Endothelial cell of umbilical vein (primary cell): ENCODE data around the gene PLSCR1. TPM values are rescaled to one million over a fixed set of nuclear protein-coding genes. Genes with fewer than 3 reads are reported as not detected.

Experiments used
- BruUV-seq: library from RNA; stranded (reverse); fragments of 400-500 nt; replicated peaks from 2 replicates; lab custom pipeline; 2021; lab: Mats Ljungman, UMichigan
- CTCF ChIA-PET: fragments of 300-600, 350-600 bp; sonication (Branson Sonifier 250); formaldehyde crosslinking; loops from one replicate; lab custom pipeline; 2021; ENCODE audit warnings: antibody characterized with exemption, inconsistent platforms; lab: Charles Lee
- POLR2A ChIA-PET: fragments of 300-600, 350-600 bp; sonication (Branson Sonifier 250); formaldehyde crosslinking; loops from one replicate; lab custom pipeline; 2021; ENCODE audit warnings: antibody characterized with exemption, inconsistent platforms; lab: Charles Lee
- DNase-seq: peaks from one replicate; pipeline ENCODE4 v3.0.0-alpha.2; 2011; ENCODE audit warnings: low read depth, low spot score
- FAIRE-seq: peaks from 2 replicates; lab custom pipeline; 2011; peaks lifted over from hg19 to GRCh38; lab: Jason Lieb, UNC
- H2AFZ ChIP-seq: 2 replicates; pipeline ENCODE4 v1.6.0; 2012; ENCODE audit warnings: low read depth, low read length, control low read depth, inconsistent platforms
- H3K27ac ChIP-seq: 2 replicates; pipeline ENCODE4 v1.5.1; 2011; ENCODE audit warnings: low read depth, mild to moderate bottlenecking, control low read depth, low read length, moderate library complexity; ENCODE audit not compliant: insufficient read depth
- H3K27me3 ChIP-seq, 2 experiments: 2 replicates each; pipeline versions ENCODE4 v1.6.0 to v1.6.1; 2011; ENCODE audit warnings: low read length in 2 of 2, mixed read lengths in 1 of 2; ENCODE audit not compliant: control insufficient read depth in 2 of 2, insufficient read depth in 2 of 2
- H3K36me3 ChIP-seq, 2 experiments: 2 replicates in 1 of 2; 3 replicates in 1 of 2; pipeline ENCODE4 v1.5.1; 2011; ENCODE audit warnings: low read length in 2 of 2, mild to moderate bottlenecking in 1 of 2, moderate library complexity in 1 of 2; ENCODE audit not compliant: control insufficient read depth in 2 of 2, insufficient read depth in 2 of 2; ENCODE audit errors: extremely low read depth in 1 of 2
- H3K4me1 ChIP-seq: 3 replicates; pipeline ENCODE4 v1.5.1; 2011; ENCODE audit warnings: mild to moderate bottlenecking, low read length; ENCODE audit not compliant: control insufficient read depth, insufficient read depth; ENCODE audit errors: extremely low read depth
- H3K4me2 ChIP-seq: 2 replicates; pipeline ENCODE4 v1.6.1; 2011; ENCODE audit warnings: low read length, control low read depth, mixed read lengths; ENCODE audit not compliant: insufficient read depth
- H3K4me3 ChIP-seq, 3 experiments: fragments of 200-600 bp in 1 of 3; sonication (generic), shearing (Covaris generic) in 1 of 3; replicated peaks in 1 of 3; 2 replicates each; pipeline ENCODE4 v1.5.1; 2011 to 2016; ENCODE audit warnings: control low read depth in 3 of 3, low read length in 3 of 3, mild to moderate bottlenecking in 2 of 3, inconsistent platforms in 1 of 3, low read depth in 1 of 3, moderate library complexity in 1 of 3; ENCODE audit not compliant: insufficient read depth in 1 of 3
- H3K79me2 ChIP-seq: 2 replicates; pipeline ENCODE4 v1.6.0; 2012; ENCODE audit warnings: low read length, inconsistent platforms; ENCODE audit not compliant: control insufficient read depth, insufficient read depth
- H3K9ac ChIP-seq: replicated peaks from 2 replicates; pipeline ENCODE3; 2011; ENCODE audit warnings: low read length, control low read depth; ENCODE audit not compliant: insufficient read depth; ENCODE audit errors: extremely low read depth
- H3K9me1 ChIP-seq: replicated peaks from 3 replicates; pipeline ENCODE4 v1.6.0; 2011; ENCODE audit warnings: mild to moderate bottlenecking, low read length; ENCODE audit not compliant: control insufficient read depth, insufficient read depth; ENCODE audit errors: extremely low read depth
- H3K9me3 ChIP-seq: replicated peaks from 2 replicates; pipeline ENCODE4 v1.5.1; 2012; ENCODE audit warnings: low read length, inconsistent platforms; ENCODE audit not compliant: control insufficient read depth, insufficient read depth
- H4K20me1 ChIP-seq: replicated peaks from 2 replicates; pipeline ENCODE3; 2011; ENCODE audit warnings: mild to moderate bottlenecking, low read length; ENCODE audit not compliant: control insufficient read depth, insufficient read depth; ENCODE audit errors: extremely low read depth
- CTCF ChIP-seq, 2 donors: IDR thresholded peaks; 1 replicate in 1 of 2; 2 replicates in 1 of 2; pipeline ENCODE4 v1.5.1; 2011; ENCODE audit warnings: low read length in 2 of 2, mild to moderate bottlenecking in 2 of 2, moderate library complexity in 2 of 2, control low read depth in 1 of 2, inconsistent platforms in 1 of 2, low read depth in 1 of 2; ENCODE audit not compliant: insufficient read depth in 1 of 2; ENCODE audit errors: extremely low read depth in 1 of 2
- FOS ChIP-seq: IDR thresholded peaks from 2 replicates; pipeline ENCODE4 v1.6.1; 2011; ENCODE audit warnings: mild to moderate bottlenecking, low read length, moderate library complexity, borderline replicate concordance; ENCODE audit not compliant: insufficient read depth
- dilution Hi-C: fragments of 300-500 bp; cut with MboI; formaldehyde crosslinking; loops from one replicate; pipeline ENCODE4 v1.15.0; 2019; ENCODE audit warnings: low sequenced_read_pairs; ENCODE audit not compliant: extremely low pct_ligation_motif_present
- intact Hi-C: fragments of 100-400 bp; cut with micrococcal nuclease; formaldehyde crosslinking; loops from one replicate; pipeline ENCODE4 v1.10.0; 2022
- polyA plus RNA-seq, 4 experiments: library from polyadenylated mRNA; depleted of rRNA in 3 of 4; stranded (reverse) in 3 of 4; unstranded in 1 of 4; fragments of >200 nt; gene quantifications; 2 replicates each; pipeline versions ENCODE4 v1.2.1 to v1.2.3, GENCODE V29; 2011 to 2012; ENCODE audit warnings: missing spikeins in 1 of 4
- total RNA-seq: library from RNA; stranded (reverse); gene quantifications from 2 replicates; pipeline ENCODE4 v1.2.3, GENCODE V29; 2021

The PLSCR1 gene
- total and polyA plus RNA-seq, 2 donors (not counting 3 experiments of a cell fraction or from before 2014, with no cell fraction given) = 53.2 to 78.7 TPM

GRCh38 chr3:146577662-146578061 lies 33.3 kb upstream of the PLSCR1 start:
- POLR2A ChIA-PET = interaction anchor here (0.7 kb wide), 1 partner anchor 13 kb away, joined by 3 read pairs; no protein-coding TSS in a partner anchor
- BruUV-seq = no TSS peak
- TF ChIP-seq CTCF (IDR thresholded peaks at IDR 0.05; ENCODE audit: extremely low read depth in 1 of 2, insufficient read depth in 1 of 2, low read depth in 1 of 2, low read length in 2 of 2) (peak in 1 of 2 donors; percentile 8), FOS (no peak)
- no peaks in the 10 kb centered on the region for H3K79me2 ChIP-seq
- H3K27me3 ChIP-seq = no peaks in the 10 kb centered on the region
- H3K9me3 ChIP-seq = no peaks in the 10 kb centered on the region
- no peak overlapping the region for H2AFZ ChIP-seq
- H3K9ac ChIP-seq = no peak overlapping the region
- peak; percentile 76 for DNase-seq
- intact Hi-C loops = loop anchor here (1.0 to 2.0 kb wide), 7 partner anchors 33 to 801 kb away; partner anchors contain the start of gene PLSCR1
- H3K4me2 ChIP-seq = no peak overlapping the region
- no peak overlapping the region for H3K4me3 ChIP-seq
- CTCF ChIA-PET = interaction anchor here (0.6 to 2.5 kb wide), 52 partner anchors 9 to 810 kb away, joined by 3 to 98 read pairs (median 5); partner anchors contain the start of genes PLOD2 and PLSCR1
- FAIRE-seq = peak; percentile 72
- no peaks in the 10 kb centered on the region for H4K20me1 ChIP-seq
- dilution Hi-C loops = no loop called here
- H3K27ac ChIP-seq = no peak overlapping the region
- H3K4me1 ChIP-seq = no peaks in the 10 kb centered on the region
- no peaks in the 10 kb centered on the region for H3K36me3 ChIP-seq
- no peaks in the 10 kb centered on the region for H3K9me1 ChIP-seq

DNA sequence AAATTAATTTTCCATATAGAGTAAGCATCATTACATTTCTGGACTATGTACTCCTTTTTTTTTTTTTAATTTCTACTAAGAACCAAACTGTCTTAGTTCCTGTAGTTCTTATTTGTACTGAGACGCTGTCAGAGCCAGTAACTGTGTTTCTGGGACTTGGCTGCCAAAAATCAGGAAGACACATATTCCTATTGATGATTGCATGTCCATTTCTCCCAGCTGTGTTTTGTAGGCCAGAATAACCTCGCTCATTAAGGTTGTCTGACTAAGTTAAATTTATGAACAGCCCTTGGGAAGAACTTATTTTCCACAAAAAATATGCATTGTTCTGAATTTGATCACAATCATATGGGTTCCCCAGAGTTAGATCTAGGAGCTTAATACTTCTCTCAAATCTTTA lies 31.2 kb upstream of the PLSCR1 start:
- Histone ChIP-seq H4K20me1 (no peaks in the 10 kb centered on the region), H2AFZ (no peak overlapping the region), H3K9ac (no peak overlapping the region), H3K9me1 (no peaks in the 10 kb centered on the region), H3K27me3 (no peaks in the 10 kb centered on the region), H3K27ac (no peak overlapping the region), H3K79me2 (no peaks in the 10 kb centered on the region), H3K4me2 (no peak overlapping the region), H3K9me3 (no peaks in the 10 kb centered on the region), H3K4me1 (no peaks in the 10 kb centered on the region), H3K4me3 (no peak overlapping the region), H3K36me3 (no peaks in the 10 kb centered on the region)
- no peak for FAIRE-seq
- POLR2A ChIA-PET = interaction anchor here (0.5 kb wide), 1 partner anchor 1037 kb away, joined by 3 read pairs; no protein-coding TSS in a partner anchor
- no peak for TF ChIP-seq CTCF (IDR thresholded peaks at IDR 0.05; ENCODE audit: extremely low read depth in 1 of 2, insufficient read depth in 1 of 2, low read depth in 1 of 2, low read length in 2 of 2)
- BruUV-seq = no TSS peak
- dilution Hi-C loops = no loop called here
- DNase-seq = no peak
- intact Hi-C loops = loop anchor here (2.0 kb wide), 3 partner anchors 31 to 799 kb away; partner anchors contain the start of gene PLSCR1
- CTCF ChIA-PET = interaction anchor here (0.7 to 3.0 kb wide), 7 partner anchors 24 to 510 kb away, joined by 3 to 14 read pairs (median 7); no protein-coding TSS in a partner anchor
